Activated B cell treated with CpG ODN at 0.5 μM for 24 hours (primary cell): ENCODE results near the gene STXBP1. TPM values are rescaled to one million over a fixed set of nuclear protein-coding genes. Genes with fewer than 3 reads are reported as not detected.

Source experiments
- ATAC-seq: fragments of 200-7000 bp; cut with Tn5 transposase; one replicate; pipeline ENCODE4 v1.10.0; 2021; ENCODE audit warnings: low read depth, mild to moderate bottlenecking, moderate library complexity
- CTCF ChIA-PET: fragments of 350-600 bp; sonication (Branson Sonifier 250); formaldehyde crosslinking; loops from one replicate; lab custom pipeline; 2021; ENCODE audit warnings: antibody characterized with exemption; lab: Charles Lee
- POLR2A ChIA-PET: fragments of 350-600 bp; sonication (Branson Sonifier 250); formaldehyde crosslinking; loops from one replicate; lab custom pipeline; 2021; ENCODE audit warnings: antibody characterized with exemption; lab: Charles Lee
- DNase-seq: peaks from one replicate; pipeline ENCODE4 v3.0.0; 2022
- H3K27ac Mint-ChIP-seq: one replicate; pipeline ENCODE4 v1.8.0; 2020; ENCODE audit warnings: mixed read lengths
- H3K27me3 Mint-ChIP-seq: one replicate; pipeline ENCODE4 v1.8.0; 2021; ENCODE audit warnings: mixed read lengths
- H3K36me3 Mint-ChIP-seq: one replicate; pipeline ENCODE4 v1.8.0; 2021; ENCODE audit warnings: low read depth, mixed read lengths
- H3K4me1 Mint-ChIP-seq: one replicate; pipeline ENCODE4 v1.8.0; 2021; ENCODE audit warnings: mixed read lengths
- H3K4me3 Mint-ChIP-seq: one replicate; pipeline ENCODE4 v1.8.0; 2020; ENCODE audit warnings: mild to moderate bottlenecking, mixed read lengths
- H3K9me3 Mint-ChIP-seq: one replicate; pipeline ENCODE4 v1.8.0; 2020; ENCODE audit warnings: mixed read lengths
- intact Hi-C: fragments of 100-400 bp; cut with micrococcal nuclease; formaldehyde crosslinking; loops from one replicate; pipeline ENCODE4 v1.15.1; 2024
- total RNA-seq: library from RNA; stranded (reverse); gene quantifications from 2 replicates; pipeline ENCODE4 v1.2.3, GENCODE V29; 2022
- TF ChIP-seq, protein P1 (sequence below): fragments of 200-600 bp; IDR thresholded peaks from one replicate; pipeline ENCODE4 v1.8.0; 2022; ENCODE audit warnings: antibody characterized with exemption, mild to moderate bottlenecking

STXBP1 gene
- total RNA-seq, 1 donor from 2014 or later, result 0.73 TPM

DNA sequence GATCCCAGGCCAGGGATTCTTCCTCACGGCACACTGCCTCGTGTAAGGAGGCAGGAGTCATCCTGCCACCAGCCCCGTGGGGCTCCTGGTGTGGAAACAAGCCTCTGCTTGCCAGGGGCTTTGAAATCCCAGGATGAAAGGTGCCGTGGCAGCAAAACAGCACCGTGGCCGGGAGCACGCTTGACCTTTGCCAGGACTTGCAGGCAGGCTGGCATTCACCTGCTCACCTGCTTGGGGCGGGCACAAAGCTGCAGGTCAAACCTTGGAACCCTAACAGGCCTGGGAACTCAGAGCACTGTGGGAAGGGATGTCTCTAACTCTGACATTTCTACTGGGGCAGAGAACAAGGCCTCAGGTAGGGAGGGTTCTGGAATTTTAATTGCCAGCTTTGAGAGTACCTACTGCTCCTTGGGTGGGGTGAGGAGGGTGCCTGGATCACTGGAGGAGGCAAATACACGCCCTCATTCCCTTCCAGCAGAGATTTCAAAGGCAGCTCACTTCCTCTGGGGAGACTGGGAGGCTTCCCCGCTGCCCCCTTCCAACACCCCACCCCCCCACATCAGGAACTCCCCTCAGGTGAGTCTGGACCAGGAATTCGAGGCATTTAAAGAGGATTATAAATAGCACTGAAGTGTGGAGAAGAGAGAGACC, 45.6 kb upstream of the STXBP1 start:
- Mint-ChIP-seq H3K36me3 (no peaks in the 10 kb centered on the region), H3K9me3 (no peaks in the 10 kb centered on the region), H3K4me3 (no peak overlapping the region), H3K27me3 (peaks cover 7% of the 10 kb centered on the region), H3K4me1 (peaks cover 11% of the 10 kb centered on the region), H3K27ac (no peak overlapping the region)
- intact Hi-C loops, result loop anchor here (5.0 kb wide), 2 partner anchors 46 to 344 kb away; partner anchors contain the start of gene STXBP1
- TF ChIP-seq, protein P1, sequence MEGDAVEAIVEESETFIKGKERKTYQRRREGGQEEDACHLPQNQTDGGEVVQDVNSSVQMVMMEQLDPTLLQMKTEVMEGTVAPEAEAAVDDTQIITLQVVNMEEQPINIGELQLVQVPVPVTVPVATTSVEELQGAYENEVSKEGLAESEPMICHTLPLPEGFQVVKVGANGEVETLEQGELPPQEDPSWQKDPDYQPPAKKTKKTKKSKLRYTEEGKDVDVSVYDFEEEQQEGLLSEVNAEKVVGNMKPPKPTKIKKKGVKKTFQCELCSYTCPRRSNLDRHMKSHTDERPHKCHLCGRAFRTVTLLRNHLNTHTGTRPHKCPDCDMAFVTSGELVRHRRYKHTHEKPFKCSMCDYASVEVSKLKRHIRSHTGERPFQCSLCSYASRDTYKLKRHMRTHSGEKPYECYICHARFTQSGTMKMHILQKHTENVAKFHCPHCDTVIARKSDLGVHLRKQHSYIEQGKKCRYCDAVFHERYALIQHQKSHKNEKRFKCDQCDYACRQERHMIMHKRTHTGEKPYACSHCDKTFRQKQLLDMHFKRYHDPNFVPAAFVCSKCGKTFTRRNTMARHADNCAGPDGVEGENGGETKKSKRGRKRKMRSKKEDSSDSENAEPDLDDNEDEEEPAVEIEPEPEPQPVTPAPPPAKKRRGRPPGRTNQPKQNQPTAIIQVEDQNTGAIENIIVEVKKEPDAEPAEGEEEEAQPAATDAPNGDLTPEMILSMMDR, result no peak
- CTCF ChIA-PET, result interaction anchor here (1.1 kb wide), 1 partner anchor 24 kb away, joined by 3 read pairs; no protein-coding TSS in a partner anchor
- DNase-seq (no peak), ATAC-seq (no peak)
- POLR2A ChIA-PET, result no interaction called here

DNA sequence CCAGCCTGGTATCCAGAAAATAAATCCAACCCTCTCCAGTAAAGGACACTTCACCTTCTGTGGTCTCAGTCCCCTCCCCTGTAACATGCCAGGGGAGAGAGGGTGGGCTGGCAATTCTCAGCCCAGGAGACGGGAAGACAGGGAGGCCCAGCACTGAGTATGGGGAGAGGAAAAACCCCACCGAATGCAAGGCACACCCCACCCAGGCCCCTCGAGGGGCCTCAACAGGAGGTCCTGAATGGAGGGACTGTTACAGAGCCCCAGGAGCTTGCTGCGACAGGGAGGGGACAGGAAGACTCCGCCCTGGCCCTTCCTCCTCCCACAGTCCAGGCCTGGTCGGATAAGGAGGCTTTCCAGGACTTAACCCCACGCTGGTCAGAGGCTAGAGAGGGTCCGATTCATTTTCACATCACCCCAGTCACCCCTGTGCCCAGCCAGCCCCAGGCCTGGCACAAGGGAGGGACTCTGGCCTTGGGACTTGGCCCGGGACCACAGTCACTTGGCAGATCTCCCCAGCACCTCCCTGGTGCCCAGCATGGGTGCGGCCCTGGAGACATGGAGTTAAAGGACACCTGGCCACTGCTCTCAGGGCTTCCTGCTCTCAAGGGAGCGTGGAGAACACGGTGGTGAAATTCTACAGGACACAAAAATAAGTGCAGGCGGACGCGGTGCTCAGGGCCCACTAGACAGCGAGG, 44.9 kb upstream of the STXBP1 start:
- Mint-ChIP-seq H3K27ac (no peak overlapping the region), H3K27me3 (peaks cover 4% of the 10 kb centered on the region), H3K9me3 (no peaks in the 10 kb centered on the region), H3K4me3 (peak overlapping the region; percentile 64), H3K36me3 (no peaks in the 10 kb centered on the region), H3K4me1 (peaks cover 11% of the 10 kb centered on the region)
- ChIA-PET POLR2A (no interaction called here), CTCF (interaction anchor here (1.1 kb wide), 1 partner anchor 23 kb away, joined by 3 read pairs; no protein-coding TSS in a partner anchor)
- DNase-seq (no peak), ATAC-seq (no peak)
- intact Hi-C loops, result loop anchor here (5.0 kb wide), 2 partner anchors 45 to 345 kb away; partner anchors contain the start of gene STXBP1
- TF ChIP-seq, protein P1, result no peak

DNA sequence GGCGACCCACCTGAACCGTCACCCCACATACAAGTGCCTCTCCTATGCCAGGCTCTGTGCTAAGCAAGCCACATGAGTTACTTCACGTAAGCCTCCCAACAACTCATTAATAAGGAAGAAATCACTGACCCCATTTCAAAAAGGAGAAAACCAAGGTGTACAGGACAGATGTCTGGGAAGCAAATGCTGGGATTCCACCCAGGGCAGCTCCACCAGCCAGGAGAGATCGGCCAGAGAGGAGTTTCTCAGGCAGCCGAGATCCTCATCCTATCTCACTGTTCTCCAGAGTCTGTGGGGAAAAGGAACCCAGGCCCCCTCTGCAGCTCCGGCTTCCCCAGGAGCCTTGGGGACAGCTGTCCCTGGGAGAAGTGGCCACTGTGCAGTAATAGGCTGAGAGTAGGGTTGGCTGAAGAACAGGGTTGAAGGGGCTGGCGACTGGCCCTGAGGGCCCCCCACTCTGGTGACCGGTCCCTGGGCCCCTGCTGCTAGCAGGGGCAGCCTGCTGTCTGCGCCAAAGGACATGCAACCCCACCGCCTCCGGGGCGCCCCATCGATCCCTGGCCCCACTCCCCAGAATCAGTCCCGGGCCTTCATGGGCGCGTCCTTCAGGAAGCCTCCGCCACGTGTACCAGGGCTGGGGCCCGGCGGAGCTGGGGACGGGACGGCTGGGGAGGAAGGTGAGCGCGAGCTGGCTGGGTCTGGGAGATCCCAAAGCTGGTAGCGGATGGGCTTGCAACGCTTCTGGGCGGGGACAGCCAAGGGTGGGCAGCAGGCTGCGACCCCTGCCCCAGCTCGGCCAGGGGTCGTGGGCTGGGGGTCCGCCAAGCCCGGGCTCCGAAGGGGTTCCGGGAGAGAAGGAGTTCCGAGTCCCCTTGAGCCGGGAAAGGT, 44.1 kb upstream of the STXBP1 start:
- Mint-ChIP-seq H3K27me3 (peaks cover 1% of the 10 kb centered on the region), H3K36me3 (no peaks in the 10 kb centered on the region), H3K4me3 (peak overlapping the region; percentile 64), H3K4me1 (peaks cover 11% of the 10 kb centered on the region), H3K9me3 (no peaks in the 10 kb centered on the region), H3K27ac (no peak overlapping the region)
- ChIA-PET CTCF (no interaction called here), POLR2A (interaction anchor here (0.7 kb wide), 1 partner anchor 148 kb away, joined by 3 read pairs; the partner anchor contains the start of genes PTRH1 and TTC16)
- DNase-seq (no peak), ATAC-seq (no peak)
- intact Hi-C loops, result loop anchor here (5.0 kb wide), 2 partner anchors 44 to 346 kb away; partner anchors contain the start of gene STXBP1
- TF ChIP-seq, protein P1, result no peak

DNA sequence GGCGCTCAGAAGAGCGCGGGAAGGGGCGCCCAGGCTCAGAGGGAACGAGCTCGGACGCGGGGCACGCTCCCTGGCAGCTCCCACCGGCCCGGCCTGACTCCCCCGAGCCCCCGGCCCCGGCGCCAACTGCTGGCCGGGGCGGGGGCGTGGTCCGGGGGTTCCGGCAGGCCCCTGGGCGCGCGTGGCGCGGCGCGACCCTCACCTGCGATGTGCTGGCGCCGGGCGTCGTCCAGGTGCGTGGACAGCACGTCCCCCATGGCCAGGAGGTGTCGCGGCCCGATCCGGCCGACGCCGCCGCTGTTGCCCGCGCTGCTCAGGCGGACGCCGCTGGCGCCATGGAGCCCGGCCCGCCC, 43.5 kb upstream of the STXBP1 start:
- intact Hi-C loops, result loop anchor here (5.0 kb wide), 2 partner anchors 44 to 346 kb away; partner anchors contain the start of gene STXBP1
- ChIA-PET CTCF (no interaction called here), POLR2A (interaction anchor here (0.7 kb wide), 1 partner anchor 147 kb away, joined by 3 read pairs; the partner anchor contains the start of genes PTRH1 and TTC16)
- DNase-seq (no peak), ATAC-seq (no peak)
- peaks cover 11% of the 10 kb centered on the region for H3K4me1 Mint-ChIP-seq
- H3K4me3 Mint-ChIP-seq, result no peak overlapping the region
- no peak overlapping the region for H3K27ac Mint-ChIP-seq
- no peaks in the 10 kb centered on the region for H3K9me3 Mint-ChIP-seq
- TF ChIP-seq, protein P1, result no peak
- H3K36me3 Mint-ChIP-seq, result no peaks in the 10 kb centered on the region
- no peaks in the 10 kb centered on the region for H3K27me3 Mint-ChIP-seq
